K562 (cell line): ENCODE results near the gene GPR37. TPM values are rescaled to one million over a fixed set of nuclear protein-coding genes. Genes with fewer than 3 reads are reported as not detected.

Experiments used
- BHLHE40 ChIP-seq: IDR thresholded peaks from 2 replicates; pipeline ENCODE4 v1.6.1; 2011; ENCODE audit warnings: low read length, improper control_type of control experiment
- DPF2 ChIP-seq: fragments of 450-650 bp; IDR thresholded peaks from 2 replicates; pipeline ENCODE4 v1.6.1; 2016
- LCOR ChIP-seq: sonication (generic); formaldehyde crosslinking; IDR thresholded peaks from 2 replicates; pipeline ENCODE4 v1.8.0; 2022; ENCODE audit warnings: mild to moderate bottlenecking, missing genetic modification reagents
- NCOA2 ChIP-seq, 2 experiments: fragments of 450-650 bp; IDR thresholded peaks; 2 replicates each; pipeline ENCODE4 v1.6.1; 2018; ENCODE audit warnings: mild to moderate bottlenecking in 2 of 2, moderate library complexity in 1 of 2; ENCODE audit not compliant: partially characterized antibody in 2 of 2
- RBM39 ChIP-seq: fragments of 200-400 bp; formaldehyde crosslinking; optimal IDR thresholded peaks from 2 replicates; pipeline ENCODE3; 2018; ENCODE audit warnings: low read depth, low read length
- SMC3 ChIP-seq: conservative IDR thresholded peaks from 2 replicates; pipeline ENCODE4 v1.6.1; 2011; ENCODE audit warnings: low read depth, low read length, improper control_type of control experiment; ENCODE audit not compliant: insufficient read depth
- SP1 ChIP-seq: sonication (generic); formaldehyde crosslinking; IDR thresholded peaks from 2 replicates; pipeline ENCODE4 v1.8.1; 2022; ENCODE audit warnings: mild to moderate bottlenecking, missing genetic modification reagents
- TBL1XR1 ChIP-seq, 2 experiments: IDR thresholded peaks; 2 replicates each; pipeline ENCODE4 v1.6.1; 2012; ENCODE audit warnings: improper control_type of control experiment in 2 of 2, low read length in 2 of 2, mild to moderate bottlenecking in 1 of 2
- polyA plus RNA-seq, 8 experiments: library from polyadenylated mRNA; depleted of rRNA in 4 of 8; stranded (reverse) in 5 of 8; unstranded in 3 of 8; fragments of >200 nt; fragmentation: Nextera tagmentation in 2 of 8; fragmentation: Illumina TruSeq in 1 of 8; extraction: Ambion mirVana in 2 of 8; extraction: Trizol in 1 of 8; gene quantifications; 2 replicates each; pipeline versions ENCODE4 v1.2.1 to v1.2.3, GENCODE V29; 2011 to 2014; ENCODE audit warnings: inconsistent platforms in 1 of 8, missing spikeins in 1 of 8
- total RNA-seq, 7 experiments: library from RNA; depleted of rRNA in 6 of 7; stranded (reverse); fragments of >200 nt in 6 of 7; fragmentation: Illumina TruSeq in 2 of 7; extraction: Trizol in 2 of 7; gene quantifications; 2 replicates each; pipeline versions ENCODE4 v1.2.1 to v1.2.3, GENCODE V29; 2011 to 2021; ENCODE audit warnings: low replicate concordance in 1 of 7
- TF ChIP-seq, protein P1 (sequence below), 2 experiments: fragments of 450-650 bp; formaldehyde crosslinking in 1 of 2; IDR thresholded peaks; 2 replicates each; pipeline versions ENCODE4 v1.4.0 to v1.6.1; 2014 to 2020; ENCODE audit warnings: mild to moderate bottlenecking in 2 of 2, borderline replicate concordance in 1 of 2, low read depth in 1 of 2
- TF ChIP-seq, protein P2 (sequence below): fragments of 250-450 bp; sonication (Bioruptor Pico); IDR thresholded peaks from 2 replicates; pipeline ENCODE4 v1.4.0; 2020; ENCODE audit warnings: mild to moderate bottlenecking, moderate library complexity

Gene GPR37
- total and polyA plus RNA-seq, 9 of the 15 experiments (the other 6 are each of a cell fraction or from before 2014, with no cell fraction given) = 0.03 TPM; not detected in 8

DNA sequence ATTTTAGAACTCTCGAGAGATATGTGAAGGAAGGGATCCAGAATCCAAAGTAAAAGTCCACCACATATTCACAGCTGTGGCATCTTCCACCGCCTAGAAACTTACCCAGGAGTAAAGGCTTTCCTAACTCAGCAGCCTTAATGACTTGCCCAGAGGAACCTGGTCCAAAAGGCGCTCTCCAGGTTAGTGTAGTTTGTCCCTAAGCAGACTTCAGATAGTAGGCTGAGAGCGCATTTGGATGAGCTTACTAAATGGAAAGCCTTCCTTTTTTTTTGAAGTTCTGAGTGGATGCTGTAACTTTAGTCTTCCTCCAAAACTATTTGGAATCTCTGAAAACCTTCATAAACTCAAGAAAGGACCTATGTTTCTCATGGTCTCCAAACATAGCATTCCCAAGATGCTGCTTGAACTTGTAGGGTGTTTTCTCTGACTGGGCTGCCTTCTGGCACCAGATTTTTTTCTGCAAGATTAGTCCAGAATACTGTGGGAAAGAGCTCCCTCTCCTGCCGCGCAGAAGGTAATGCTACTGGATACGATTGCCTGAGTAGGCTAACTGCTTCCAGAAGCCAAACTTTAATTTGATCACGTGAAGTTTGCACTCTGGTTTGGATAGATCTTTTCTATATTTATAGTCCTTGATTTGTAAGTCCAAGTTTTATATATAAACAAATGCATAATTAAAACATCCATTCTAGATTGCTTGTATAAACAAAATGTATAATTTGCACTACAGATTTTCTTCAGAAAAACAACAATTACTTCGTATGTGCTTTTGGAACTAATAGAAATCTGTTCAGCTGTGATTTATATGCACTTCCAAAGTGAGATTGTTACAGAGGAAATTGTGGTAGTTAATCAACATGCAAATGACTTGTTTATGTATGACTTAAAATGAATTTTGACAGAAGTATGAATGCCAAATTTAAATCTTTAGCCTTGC lies 19.6 kb upstream of the GPR37 start (continued):
- TF ChIP-seq, protein P1, sequence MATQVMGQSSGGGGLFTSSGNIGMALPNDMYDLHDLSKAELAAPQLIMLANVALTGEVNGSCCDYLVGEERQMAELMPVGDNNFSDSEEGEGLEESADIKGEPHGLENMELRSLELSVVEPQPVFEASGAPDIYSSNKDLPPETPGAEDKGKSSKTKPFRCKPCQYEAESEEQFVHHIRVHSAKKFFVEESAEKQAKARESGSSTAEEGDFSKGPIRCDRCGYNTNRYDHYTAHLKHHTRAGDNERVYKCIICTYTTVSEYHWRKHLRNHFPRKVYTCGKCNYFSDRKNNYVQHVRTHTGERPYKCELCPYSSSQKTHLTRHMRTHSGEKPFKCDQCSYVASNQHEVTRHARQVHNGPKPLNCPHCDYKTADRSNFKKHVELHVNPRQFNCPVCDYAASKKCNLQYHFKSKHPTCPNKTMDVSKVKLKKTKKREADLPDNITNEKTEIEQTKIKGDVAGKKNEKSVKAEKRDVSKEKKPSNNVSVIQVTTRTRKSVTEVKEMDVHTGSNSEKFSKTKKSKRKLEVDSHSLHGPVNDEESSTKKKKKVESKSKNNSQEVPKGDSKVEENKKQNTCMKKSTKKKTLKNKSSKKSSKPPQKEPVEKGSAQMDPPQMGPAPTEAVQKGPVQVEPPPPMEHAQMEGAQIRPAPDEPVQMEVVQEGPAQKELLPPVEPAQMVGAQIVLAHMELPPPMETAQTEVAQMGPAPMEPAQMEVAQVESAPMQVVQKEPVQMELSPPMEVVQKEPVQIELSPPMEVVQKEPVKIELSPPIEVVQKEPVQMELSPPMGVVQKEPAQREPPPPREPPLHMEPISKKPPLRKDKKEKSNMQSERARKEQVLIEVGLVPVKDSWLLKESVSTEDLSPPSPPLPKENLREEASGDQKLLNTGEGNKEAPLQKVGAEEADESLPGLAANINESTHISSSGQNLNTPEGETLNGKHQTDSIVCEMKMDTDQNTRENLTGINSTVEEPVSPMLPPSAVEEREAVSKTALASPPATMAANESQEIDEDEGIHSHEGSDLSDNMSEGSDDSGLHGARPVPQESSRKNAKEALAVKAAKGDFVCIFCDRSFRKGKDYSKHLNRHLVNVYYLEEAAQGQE (IDR thresholded peaks at IDR 0.05; ENCODE audit: borderline replicate concordance) = peak; percentile 76
- TF ChIP-seq, protein P1 (CRISPR knock-in tag; IDR thresholded peaks at IDR 0.05; ENCODE audit: low read depth) = no peak
- TF ChIP-seq NCOA2 (IDR thresholded peaks at IDR 0.05; ENCODE audit: partially characterized antibody in 2 of 2) = peak in 1 of 2 experiments; percentile 17
- no peak for TF ChIP-seq SP1 (CRISPR knock-in tag)
- 0 out of 2 replicates have a peak, but pooled peaks have one; percentile 37 for TF ChIP-seq LCOR (CRISPR knock-in tag)
- TF ChIP-seq RBM39 = no peak
- TF ChIP-seq SMC3 = peak; percentile 86
- TF ChIP-seq TBL1XR1 (IDR thresholded peaks at IDR 0.05; ENCODE audit: low read length in 2 of 2) = 0 out of 4 replicates have a peak, but pooled peaks of 1 of the 2 experiments have one; percentile 11
- TF ChIP-seq BHLHE40 = peak; percentile 71
- no peak for TF ChIP-seq DPF2
- TF ChIP-seq, protein P2, sequence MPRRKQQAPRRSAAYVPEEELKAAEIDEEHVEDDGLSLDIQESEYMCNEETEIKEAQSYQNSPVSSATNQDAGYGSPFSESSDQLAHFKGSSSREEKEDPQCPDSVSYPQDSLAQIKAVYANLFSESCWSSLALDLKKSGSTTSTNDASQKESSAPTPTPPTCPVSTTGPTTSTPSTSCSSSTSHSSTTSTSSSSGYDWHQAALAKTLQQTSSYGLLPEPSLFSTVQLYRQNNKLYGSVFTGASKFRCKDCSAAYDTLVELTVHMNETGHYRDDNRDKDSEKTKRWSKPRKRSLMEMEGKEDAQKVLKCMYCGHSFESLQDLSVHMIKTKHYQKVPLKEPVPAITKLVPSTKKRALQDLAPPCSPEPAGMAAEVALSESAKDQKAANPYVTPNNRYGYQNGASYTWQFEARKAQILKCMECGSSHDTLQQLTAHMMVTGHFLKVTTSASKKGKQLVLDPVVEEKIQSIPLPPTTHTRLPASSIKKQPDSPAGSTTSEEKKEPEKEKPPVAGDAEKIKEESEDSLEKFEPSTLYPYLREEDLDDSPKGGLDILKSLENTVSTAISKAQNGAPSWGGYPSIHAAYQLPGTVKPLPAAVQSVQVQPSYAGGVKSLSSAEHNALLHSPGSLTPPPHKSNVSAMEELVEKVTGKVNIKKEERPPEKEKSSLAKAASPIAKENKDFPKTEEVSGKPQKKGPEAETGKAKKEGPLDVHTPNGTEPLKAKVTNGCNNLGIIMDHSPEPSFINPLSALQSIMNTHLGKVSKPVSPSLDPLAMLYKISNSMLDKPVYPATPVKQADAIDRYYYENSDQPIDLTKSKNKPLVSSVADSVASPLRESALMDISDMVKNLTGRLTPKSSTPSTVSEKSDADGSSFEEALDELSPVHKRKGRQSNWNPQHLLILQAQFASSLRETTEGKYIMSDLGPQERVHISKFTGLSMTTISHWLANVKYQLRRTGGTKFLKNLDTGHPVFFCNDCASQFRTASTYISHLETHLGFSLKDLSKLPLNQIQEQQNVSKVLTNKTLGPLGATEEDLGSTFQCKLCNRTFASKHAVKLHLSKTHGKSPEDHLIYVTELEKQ = no peak
